BLaER1 (cell line): Measurements from ENCODE around the gene JADE1.

Experiments
- H3K27ac ChIP-seq: shearing (Covaris generic); formaldehyde crosslinking; 2 replicates; pipeline ENCODE4 v1.8.1; 2022
- H3K27me3 ChIP-seq: shearing (Covaris generic); formaldehyde crosslinking; 2 replicates; pipeline ENCODE4 v1.8.1; 2022
- H3K36me3 ChIP-seq: shearing (Covaris generic); formaldehyde crosslinking; 2 replicates; pipeline ENCODE4 v1.8.1; 2022
- H3K4me1 ChIP-seq: shearing (Covaris generic); formaldehyde crosslinking; 2 replicates; pipeline ENCODE4 v1.8.1; 2022
- H3K4me2 ChIP-seq: shearing (Covaris generic); formaldehyde crosslinking; 2 replicates; pipeline ENCODE4 v1.8.1; 2022
- H3K4me3 ChIP-seq: shearing (Covaris generic); formaldehyde crosslinking; 2 replicates; pipeline ENCODE4 v1.8.1; 2022
- H3K9ac ChIP-seq: shearing (Covaris generic); formaldehyde crosslinking; 2 replicates; pipeline ENCODE4 v1.8.1; 2022
- H3K9me3 ChIP-seq: shearing (Covaris generic); formaldehyde crosslinking; 2 replicates; pipeline ENCODE4 v1.8.1; 2022
- H4K20me1 ChIP-seq: shearing (Covaris generic); formaldehyde crosslinking; 2 replicates; pipeline ENCODE4 v1.8.1; 2022
- Cebpa-rat ChIP-seq: shearing (Covaris generic); IDR thresholded peaks from 2 replicates; pipeline ENCODE4 v1.8.1; 2022

JADE1 gene

GRCh38 chr4:128904821-128905220 lies 95.3 kb downstream of the JADE1 start:
- no peaks in the 10 kb centered on the region for H3K36me3 ChIP-seq
- H4K20me1 ChIP-seq, result no peaks in the 10 kb centered on the region
- H3K4me3 ChIP-seq, result no peak overlapping the region
- H3K4me1 ChIP-seq, result no peaks in the 10 kb centered on the region
- H3K4me2 ChIP-seq, result no peak overlapping the region
- no peak overlapping the region for H3K27ac ChIP-seq
- no peaks in the 10 kb centered on the region for H3K27me3 ChIP-seq
- H3K9ac ChIP-seq, result no peak overlapping the region
- no peak for TF ChIP-seq Cebpa-rat
- H3K9me3 ChIP-seq, result no peaks in the 10 kb centered on the region

- Histone ChIP-seq H3K27ac (no peak overlapping the region), H3K4me3 (no peak overlapping the region), H3K9me3 (no peaks in the 10 kb centered on the region), H3K36me3 (no peaks in the 10 kb centered on the region), H4K20me1 (no peaks in the 10 kb centered on the region), H3K27me3 (no peaks in the 10 kb centered on the region), H3K9ac (no peak overlapping the region), H3K4me1 (no peaks in the 10 kb centered on the region), H3K4me2 (no peak overlapping the region)
- no peak for TF ChIP-seq Cebpa-rat
Observed at GRCh38 chr4:128906581-128906980, 97.1 kb downstream of the JADE1 start.

DNA sequence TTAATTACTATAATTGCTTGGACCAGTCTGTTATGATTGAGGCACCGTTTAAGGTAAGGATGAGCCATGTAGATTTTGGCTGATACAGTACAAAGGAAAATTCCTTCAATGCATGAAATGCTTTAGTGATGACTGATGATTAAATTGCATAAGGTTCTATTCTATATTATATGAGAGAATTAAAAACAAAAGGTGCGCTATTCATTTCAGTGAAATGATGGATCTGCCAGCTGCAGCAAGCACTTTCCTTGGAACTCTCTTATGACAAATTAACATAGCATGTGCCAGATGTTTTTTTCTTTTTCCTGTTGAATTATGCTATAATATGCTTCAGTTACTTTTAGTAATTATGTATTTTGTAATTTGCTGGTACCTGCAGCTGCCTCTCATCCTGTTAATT lies 98.5 kb downstream of the JADE1 start:
- Histone ChIP-seq H3K9ac (no peak overlapping the region), H3K27me3 (no peaks in the 10 kb centered on the region), H3K4me3 (no peak overlapping the region), H3K9me3 (no peaks in the 10 kb centered on the region), H3K27ac (no peak overlapping the region), H3K36me3 (no peaks in the 10 kb centered on the region), H3K4me2 (no peak overlapping the region), H4K20me1 (no peaks in the 10 kb centered on the region), H3K4me1 (no peaks in the 10 kb centered on the region)
- TF ChIP-seq Cebpa-rat, result no peak

GRCh38 chr4:128908735-128909134 lies 99.2 kb downstream of the JADE1 start:
- H3K4me2 ChIP-seq, result no peak overlapping the region
- H3K9ac ChIP-seq, result no peak overlapping the region
- no peak overlapping the region for H3K27ac ChIP-seq
- H3K27me3 ChIP-seq, result no peaks in the 10 kb centered on the region
- H3K4me1 ChIP-seq, result 0 out of 2 replicates have a peak, but pooled peaks cover 5% of the 10 kb centered on the region
- no peaks in the 10 kb centered on the region for H4K20me1 ChIP-seq
- no peak for TF ChIP-seq Cebpa-rat
- H3K36me3 ChIP-seq, result no peaks in the 10 kb centered on the region
- no peaks in the 10 kb centered on the region for H3K9me3 ChIP-seq
- no peak overlapping the region for H3K4me3 ChIP-seq

GRCh38 chr4:128913228-128913627 lies 103.7 kb downstream of the JADE1 start:
- H3K9me3 ChIP-seq, result no peaks in the 10 kb centered on the region
- H3K9ac ChIP-seq, result no peak overlapping the region
- H3K4me1 ChIP-seq, result 0 out of 2 replicates have a peak, but pooled peaks cover 5% of the 10 kb centered on the region
- H4K20me1 ChIP-seq, result no peaks in the 10 kb centered on the region
- 0 out of 2 replicates have a peak, but pooled peaks cover 4% of the 10 kb centered on the region for H3K36me3 ChIP-seq
- no peak overlapping the region for H3K4me3 ChIP-seq
- H3K4me2 ChIP-seq, result no peak overlapping the region
- no peak overlapping the region for H3K27ac ChIP-seq
- H3K27me3 ChIP-seq, result no peaks in the 10 kb centered on the region
- no peak for TF ChIP-seq Cebpa-rat

- Histone ChIP-seq H3K4me3 (no peak overlapping the region), H3K9me3 (no peaks in the 10 kb centered on the region), H3K4me1 (0 out of 2 replicates have a peak, but pooled peaks cover 5% of the 10 kb centered on the region), H3K36me3 (0 out of 2 replicates have a peak, but pooled peaks cover 4% of the 10 kb centered on the region), H3K4me2 (no peak overlapping the region), H3K27ac (no peak overlapping the region), H3K9ac (no peak overlapping the region), H3K27me3 (no peaks in the 10 kb centered on the region), H4K20me1 (no peaks in the 10 kb centered on the region)
- no peak for TF ChIP-seq Cebpa-rat
Observed at GRCh38 chr4:128915544-128915943, 106.0 kb downstream of the JADE1 start.

DNA sequence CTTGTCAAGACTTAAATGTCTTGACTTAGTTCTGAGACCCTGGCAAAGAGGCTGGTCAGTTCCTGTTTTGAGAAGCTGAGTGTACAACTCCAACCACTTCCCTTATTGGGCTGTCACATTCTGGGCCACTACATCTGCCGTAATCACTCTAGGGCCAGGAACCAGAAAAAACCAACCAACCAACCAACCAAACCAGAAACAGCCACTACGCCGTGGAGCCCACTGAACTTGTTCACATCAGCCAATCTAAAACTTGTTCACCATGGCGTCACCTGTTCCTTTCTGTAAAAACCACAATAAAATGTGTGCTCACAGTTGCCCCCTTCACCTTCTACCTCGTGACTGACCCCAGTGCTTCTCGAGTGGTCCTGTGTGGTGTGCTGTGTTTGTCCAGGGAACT lies 107.3 kb downstream of the JADE1 start:
- Histone ChIP-seq H3K4me3 (no peak overlapping the region), H3K4me2 (no peak overlapping the region), H4K20me1 (no peaks in the 10 kb centered on the region), H3K9ac (no peak overlapping the region), H3K27ac (no peak overlapping the region), H3K27me3 (no peaks in the 10 kb centered on the region), H3K4me1 (0 out of 2 replicates have a peak, but pooled peaks cover 5% of the 10 kb centered on the region), H3K9me3 (no peaks in the 10 kb centered on the region), H3K36me3 (0 out of 2 replicates have a peak, but pooled peaks cover 4% of the 10 kb centered on the region)
- TF ChIP-seq Cebpa-rat, result no peak

DNA sequence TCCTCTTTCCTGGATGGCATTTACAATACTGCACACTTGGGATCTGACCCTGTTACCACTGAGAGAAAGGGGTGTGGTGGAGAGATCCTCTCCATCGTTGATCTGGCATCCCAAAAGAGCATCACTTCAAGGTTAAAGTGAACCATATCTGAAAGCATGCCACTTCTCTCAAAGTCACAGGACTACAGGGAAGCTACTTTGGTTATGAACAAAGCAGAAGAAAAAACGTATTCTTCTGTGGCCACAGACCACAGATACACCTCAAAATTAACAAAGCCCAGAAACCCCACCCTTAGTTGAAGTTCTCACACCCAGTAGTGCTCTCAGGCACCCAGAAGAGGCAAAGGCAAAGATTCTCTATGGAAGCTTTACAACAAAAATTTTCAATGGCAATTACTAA lies 108.3 kb downstream of the JADE1 start:
- no peaks in the 10 kb centered on the region for H3K27me3 ChIP-seq
- no peak overlapping the region for H3K4me3 ChIP-seq
- H3K27ac ChIP-seq, result no peak overlapping the region
- H3K4me2 ChIP-seq, result no peak overlapping the region
- no peaks in the 10 kb centered on the region for H3K9me3 ChIP-seq
- H3K9ac ChIP-seq, result no peak overlapping the region
- H4K20me1 ChIP-seq, result no peaks in the 10 kb centered on the region
- H3K36me3 ChIP-seq, result 0 out of 2 replicates have a peak, but pooled peaks cover 4% of the 10 kb centered on the region
- TF ChIP-seq Cebpa-rat, result no peak
- H3K4me1 ChIP-seq, result 0 out of 2 replicates have a peak, but pooled peaks cover 5% of the 10 kb centered on the region

DNA sequence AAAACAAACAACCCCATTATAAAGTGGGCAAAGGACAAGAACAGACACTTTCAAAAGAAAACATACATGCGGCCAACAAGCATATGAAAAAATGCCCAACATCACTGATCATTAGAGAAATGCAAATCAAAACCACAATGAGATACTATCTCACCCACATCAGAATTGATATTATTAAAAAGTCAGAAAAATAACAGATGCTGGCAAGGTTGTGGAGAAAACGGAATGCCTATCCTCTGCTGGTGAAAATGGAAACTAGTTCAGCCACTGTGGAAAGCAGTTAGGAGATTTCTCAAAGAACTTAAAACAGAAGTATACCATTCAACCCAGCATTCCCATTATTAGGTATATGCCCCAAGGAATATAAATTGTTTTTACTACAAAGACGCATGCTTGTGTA lies 112.5 kb downstream of the JADE1 start:
- Histone ChIP-seq H3K27me3 (no peaks in the 10 kb centered on the region), H3K27ac (no peak overlapping the region), H4K20me1 (no peaks in the 10 kb centered on the region), H3K9me3 (peaks cover 5% of the 10 kb centered on the region; the same call in 1 of the 2 replicates), H3K4me2 (no peak overlapping the region), H3K9ac (no peak overlapping the region), H3K36me3 (peaks cover 11% of the 10 kb centered on the region; the same call in 1 of the 2 replicates), H3K4me1 (no peaks in the 10 kb centered on the region), H3K4me3 (no peak overlapping the region)
- TF ChIP-seq Cebpa-rat, result no peak
